Body of pancreas (tissue), 4 donors: ENCODE data around the gene DENND2A.

Experiments
- POLR2A ChIP-seq, 3 donors: fragments of 450-650 bp; IDR thresholded peaks; one replicate each; pipeline ENCODE4 v1.6.1; 2016; ENCODE audit warnings: antibody characterized with exemption in 3 of 3, mild to moderate bottlenecking in 2 of 3
- TF ChIP-seq, protein P1 (sequence below), 7 experiments: fragments of 450-650 bp in 4 of 7; fragments of 200-600 bp in 3 of 7; sonication (generic) in 3 of 7; IDR thresholded peaks; one replicate each; pipeline ENCODE4 v1.5.1; 2016 to 2019; ENCODE audit warnings: antibody characterized with exemption in 7 of 7

GRCh38 chr7:140485500-140486265 lies 154.9 kb downstream of the DENND2A start:
- TF ChIP-seq, protein P1, sequence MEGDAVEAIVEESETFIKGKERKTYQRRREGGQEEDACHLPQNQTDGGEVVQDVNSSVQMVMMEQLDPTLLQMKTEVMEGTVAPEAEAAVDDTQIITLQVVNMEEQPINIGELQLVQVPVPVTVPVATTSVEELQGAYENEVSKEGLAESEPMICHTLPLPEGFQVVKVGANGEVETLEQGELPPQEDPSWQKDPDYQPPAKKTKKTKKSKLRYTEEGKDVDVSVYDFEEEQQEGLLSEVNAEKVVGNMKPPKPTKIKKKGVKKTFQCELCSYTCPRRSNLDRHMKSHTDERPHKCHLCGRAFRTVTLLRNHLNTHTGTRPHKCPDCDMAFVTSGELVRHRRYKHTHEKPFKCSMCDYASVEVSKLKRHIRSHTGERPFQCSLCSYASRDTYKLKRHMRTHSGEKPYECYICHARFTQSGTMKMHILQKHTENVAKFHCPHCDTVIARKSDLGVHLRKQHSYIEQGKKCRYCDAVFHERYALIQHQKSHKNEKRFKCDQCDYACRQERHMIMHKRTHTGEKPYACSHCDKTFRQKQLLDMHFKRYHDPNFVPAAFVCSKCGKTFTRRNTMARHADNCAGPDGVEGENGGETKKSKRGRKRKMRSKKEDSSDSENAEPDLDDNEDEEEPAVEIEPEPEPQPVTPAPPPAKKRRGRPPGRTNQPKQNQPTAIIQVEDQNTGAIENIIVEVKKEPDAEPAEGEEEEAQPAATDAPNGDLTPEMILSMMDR (IDR thresholded peaks at IDR 0.05), result no peak
- TF ChIP-seq POLR2A (IDR thresholded peaks at IDR 0.05), result no peak
